Lung (tissue), 12 donors: Measurements from ENCODE around the gene UVSSA. TPM values are rescaled to one million over a fixed set of nuclear protein-coding genes. Genes with fewer than 3 reads are reported as not detected.

Experiments
- ATAC-seq: fragments of 200-7000 bp; cut with Tn5 transposase; one replicate; pipeline ENCODE4 v1.9.1; 2020; ENCODE audit warnings: moderate number of reproducible peaks; ENCODE audit not compliant: insufficient read depth, low FRiP score
- DNase-seq, 3 donors: peaks; one replicate each; pipeline ENCODE4 v3.0.0-alpha.2; 2013 to 2017
- H3K27ac ChIP-seq, 2 donors: one replicate each; pipeline ENCODE4 v1.5.1; 2013; ENCODE audit warnings: mild to moderate bottlenecking in 2 of 2, moderate library complexity in 2 of 2, control low read depth in 1 of 2, inconsistent platforms in 1 of 2, low read depth in 1 of 2, low read length in 1 of 2
- H3K27me3 ChIP-seq, 3 donors: one replicate each; pipeline ENCODE4 v1.5.1; 2013; ENCODE audit warnings: low read length in 2 of 3; ENCODE audit not compliant: control insufficient read depth in 3 of 3, insufficient read depth in 3 of 3
- H3K36me3 ChIP-seq, 4 donors: one replicate each; pipeline ENCODE4 v1.5.1; 2013; ENCODE audit warnings: low read length in 4 of 4, mild to moderate bottlenecking in 1 of 4, moderate library complexity in 1 of 4; ENCODE audit not compliant: control insufficient read depth in 4 of 4, insufficient read depth in 4 of 4
- H3K4me1 ChIP-seq, 5 donors: one replicate each; pipeline ENCODE4 v1.5.1; 2013; ENCODE audit warnings: low read length in 5 of 5, mild to moderate bottlenecking in 2 of 5, moderate library complexity in 1 of 5; ENCODE audit not compliant: control insufficient read depth in 5 of 5, insufficient read depth in 5 of 5
- H3K4me3 ChIP-seq: one replicate; pipeline ENCODE4 v1.5.1; 2013; ENCODE audit warnings: mild to moderate bottlenecking, control low read depth, moderate library complexity
- H3K9ac ChIP-seq, 2 donors: one replicate each; pipeline ENCODE4 v1.5.1; 2013; ENCODE audit warnings: low read length in 2 of 2, control low read depth in 1 of 2; ENCODE audit not compliant: insufficient read depth in 1 of 2
- H3K9me3 ChIP-seq, 4 donors: one replicate each; pipeline ENCODE4 v1.5.1; 2013; ENCODE audit warnings: low read length in 3 of 4, mild to moderate bottlenecking in 1 of 4, moderate library complexity in 1 of 4; ENCODE audit not compliant: control insufficient read depth in 4 of 4, insufficient read depth in 3 of 4
- CTCF ChIP-seq: IDR thresholded peaks from 2 replicates; pipeline ENCODE4 v1.5.1; 2012; ENCODE audit warnings: mild to moderate bottlenecking; ENCODE audit errors: control extremely low read depth, extremely low read depth
- WGBS, 2 donors: extraction: QIAGEN DNeasy Blood & Tissue Kit; methylation state at CpG; one replicate each; pipeline ENCODE4 v1.1.7; 2013; 5-methylcytosine and 5-hydroxymethylcytosine counted together
- polyA plus RNA-seq, 2 donors: library from polyadenylated mRNA; stranded (reverse); fragments of 200-250 nt; gene quantifications; one replicate each; pipeline ENCODE4 v1.2.1, GENCODE V29; 2013
- total RNA-seq, 2 donors: library from RNA; depleted of rRNA in 1 of 2; stranded (reverse); fragments of >200 nt in 1 of 2; gene quantifications; one replicate each; pipeline ENCODE4 v1.2.1, GENCODE V29; 2014 to 2021
- donor health status: control.
- donor health status: control.
- donor health status: Bipolar disorder and iron deficiency.
- donor health status: healthy.
- donor health status: DM: yes; HTN: yes; CAD: no.

UVSSA gene
- total and polyA plus RNA-seq, 4 donors: 9.8 to 50.9 (median 17.7) TPM

- 90 to 92% methylated on average over 18 of the region's 18 CpGs for WGBS, 2 donors
- DNase-seq: no peak
- TF ChIP-seq CTCF: no peak
- no peak for ATAC-seq
- H3K27ac ChIP-seq: no peak overlapping the region
- H3K9ac ChIP-seq: no peak overlapping the region
- no peaks in the 10 kb centered on the region for H3K9me3 ChIP-seq
- peaks cover 0 to 5% (median 0%) of the 10 kb centered on the region in 5 donors for H3K4me1 ChIP-seq
- no peaks in the 10 kb centered on the region for H3K27me3 ChIP-seq
- H3K4me3 ChIP-seq: no peak overlapping the region
- H3K36me3 ChIP-seq: peaks cover 0 to 39% (median 3%) of the 10 kb centered on the region in 4 donors
These were observed 14.4 kb downstream of the UVSSA start for GRCh38 chr4:1361431-1361830.

- Histone ChIP-seq H3K9me3 (no peaks in the 10 kb centered on the region), H3K9ac (no peak overlapping the region), H3K4me1 (peaks cover 0 to 5% (median 0%) of the 10 kb centered on the region in 5 donors), H3K4me3 (no peak overlapping the region), H3K27me3 (no peaks in the 10 kb centered on the region), H3K27ac (no peak overlapping the region), H3K36me3 (peaks cover 0 to 42% (median 3%) of the 10 kb centered on the region in 4 donors)
- ATAC-seq (no peak), DNase-seq (no peak)
- TF ChIP-seq CTCF: no peak
- 90 to 94% methylated on average over 10 of the region's 10 CpGs for WGBS, 2 donors
These were observed 15.0 kb downstream of the UVSSA start for GRCh38 chr4:1362046-1362445.

GRCh38 chr4:1362521-1362920 is 15.5 kb downstream of the UVSSA start:
- WGBS, 2 donors: 96% methylated on average over 17 of the region's 17 CpGs
- TF ChIP-seq CTCF: no peak
- H3K4me1 ChIP-seq: peaks cover 0 to 5% (median 0%) of the 10 kb centered on the region in 5 donors
- no peak overlapping the region for H3K4me3 ChIP-seq
- H3K27me3 ChIP-seq: no peaks in the 10 kb centered on the region
- DNase-seq: no peak
- no peak overlapping the region for H3K27ac ChIP-seq
- no peaks in the 10 kb centered on the region for H3K9me3 ChIP-seq
- no peak for ATAC-seq
- H3K9ac ChIP-seq: no peak overlapping the region
- H3K36me3 ChIP-seq: peaks cover 0 to 41% (median 2%) of the 10 kb centered on the region in 4 donors

GRCh38 chr4:1363513-1363912 is 16.5 kb downstream of the UVSSA start:
- no peak overlapping the region for H3K4me3 ChIP-seq
- H3K27me3 ChIP-seq: no peaks in the 10 kb centered on the region
- no peak overlapping the region for H3K27ac ChIP-seq
- peaks cover 0 to 5% (median 0%) of the 10 kb centered on the region in 5 donors for H3K4me1 ChIP-seq
- no peak overlapping the region for H3K9ac ChIP-seq
- no peak for ATAC-seq
- 92 to 95% methylated on average over 11 of the region's 11 CpGs for WGBS, 2 donors
- no peak for DNase-seq
- no peak for TF ChIP-seq CTCF
- no peaks in the 10 kb centered on the region for H3K9me3 ChIP-seq
- peaks cover 0 to 41% (median 1%) of the 10 kb centered on the region in 4 donors for H3K36me3 ChIP-seq
